Upper lobe of right lung (tissue), 1 donor: ENCODE results near the gene PGBD5. TPM values are rescaled to one million over a fixed set of nuclear protein-coding genes. Genes with fewer than 3 reads are reported as not detected.

Source experiments
- ATAC-seq: fragments of 200-7000 bp; cut with Tn5 transposase; one replicate; pipeline ENCODE4 v1.9.1; 2020; ENCODE audit warnings: mild to moderate bottlenecking, moderate library complexity
- DNase-seq: peaks from one replicate; pipeline ENCODE4 v3.0.0-alpha.2; 2020
- H3K27ac ChIP-seq: fragments of 200-600 bp; one replicate; pipeline ENCODE4 v1.8.0; 2022
- H3K27me3 ChIP-seq: fragments of 200-600 bp; one replicate; pipeline ENCODE4 v1.8.0; 2022; ENCODE audit warnings: mild to moderate bottlenecking
- H3K36me3 ChIP-seq: fragments of 200-600 bp; one replicate; pipeline ENCODE4 v1.8.0; 2022
- H3K4me1 ChIP-seq: fragments of 200-600 bp; one replicate; pipeline ENCODE4 v1.8.0; 2022
- H3K4me3 ChIP-seq: fragments of 200-600 bp; one replicate; pipeline ENCODE4 v1.8.0; 2022; ENCODE audit warnings: mild to moderate bottlenecking
- H3K9me3 ChIP-seq: fragments of 200-600 bp; one replicate; pipeline ENCODE4 v1.8.0; 2022
- intact Hi-C: fragments of 100-400 bp; cut with DNase I; formaldehyde crosslinking; loops from one replicate; pipeline ENCODE4 v1.11.0; 2022
- total RNA-seq: library from RNA; stranded (reverse); fragmentation: NEBNext Ultra II Directional; extraction: Animal tissue kit (Norgen Biotek cat#: 25700); gene quantifications from one replicate; pipeline ENCODE4 v1.2.1, GENCODE V29; 2021
- TF ChIP-seq, protein P1 (sequence below): fragments of 200-600 bp; IDR thresholded peaks from one replicate; pipeline ENCODE4 v1.8.0; 2022; ENCODE audit warnings: antibody characterized with exemption
- donor health status: DM: no; HTN: yes; CAD: no; lungs with severe emphysema.

The PGBD5 gene
- total RNA-seq, 1 donor from 2014 or later, result 5.1 TPM

DNA sequence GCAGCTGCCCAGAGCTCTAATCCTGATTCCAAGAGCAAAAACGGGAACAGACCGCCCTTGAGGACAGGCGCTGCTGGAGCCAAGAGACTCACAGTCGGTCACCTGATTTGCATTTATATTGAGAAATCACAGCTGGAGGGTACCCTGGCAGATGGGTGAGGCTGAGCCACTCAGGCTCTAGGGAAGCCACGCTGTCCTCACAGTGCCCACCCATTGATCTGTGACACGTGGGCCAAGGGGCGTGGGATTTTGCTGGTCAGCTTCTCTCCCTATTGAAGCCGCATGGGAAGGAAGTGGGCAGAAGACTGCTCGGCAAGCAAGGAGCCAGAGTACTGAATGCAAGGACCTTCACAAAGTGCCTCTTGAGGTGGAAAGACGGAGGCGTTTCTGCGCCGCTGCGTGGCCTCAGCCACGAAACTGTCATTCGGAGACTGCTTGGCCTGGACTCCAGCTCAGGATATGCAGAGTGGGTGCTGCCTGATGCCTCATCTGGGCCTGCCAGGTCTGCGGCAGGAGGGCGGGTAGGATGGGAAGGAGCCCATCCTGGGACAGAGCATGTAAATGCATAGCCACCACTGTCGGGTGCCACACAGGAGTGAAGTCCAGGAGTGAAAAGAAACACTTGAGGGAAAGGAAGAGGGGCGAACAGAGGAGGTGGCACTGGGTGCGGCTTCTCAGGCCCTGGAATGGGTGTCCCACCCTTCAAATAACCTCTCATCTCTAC is 139.8 kb downstream of the PGBD5 start:
- DNase-seq (no peak), ATAC-seq (no peak)
- Histone ChIP-seq H3K4me3 (no peak overlapping the region), H3K27me3 (no peaks in the 10 kb centered on the region), H3K4me1 (no peaks in the 10 kb centered on the region), H3K36me3 (no peaks in the 10 kb centered on the region), H3K9me3 (no peaks in the 10 kb centered on the region), H3K27ac (no peak overlapping the region)
- intact Hi-C loops, result no loop called here
- TF ChIP-seq, protein P1, sequence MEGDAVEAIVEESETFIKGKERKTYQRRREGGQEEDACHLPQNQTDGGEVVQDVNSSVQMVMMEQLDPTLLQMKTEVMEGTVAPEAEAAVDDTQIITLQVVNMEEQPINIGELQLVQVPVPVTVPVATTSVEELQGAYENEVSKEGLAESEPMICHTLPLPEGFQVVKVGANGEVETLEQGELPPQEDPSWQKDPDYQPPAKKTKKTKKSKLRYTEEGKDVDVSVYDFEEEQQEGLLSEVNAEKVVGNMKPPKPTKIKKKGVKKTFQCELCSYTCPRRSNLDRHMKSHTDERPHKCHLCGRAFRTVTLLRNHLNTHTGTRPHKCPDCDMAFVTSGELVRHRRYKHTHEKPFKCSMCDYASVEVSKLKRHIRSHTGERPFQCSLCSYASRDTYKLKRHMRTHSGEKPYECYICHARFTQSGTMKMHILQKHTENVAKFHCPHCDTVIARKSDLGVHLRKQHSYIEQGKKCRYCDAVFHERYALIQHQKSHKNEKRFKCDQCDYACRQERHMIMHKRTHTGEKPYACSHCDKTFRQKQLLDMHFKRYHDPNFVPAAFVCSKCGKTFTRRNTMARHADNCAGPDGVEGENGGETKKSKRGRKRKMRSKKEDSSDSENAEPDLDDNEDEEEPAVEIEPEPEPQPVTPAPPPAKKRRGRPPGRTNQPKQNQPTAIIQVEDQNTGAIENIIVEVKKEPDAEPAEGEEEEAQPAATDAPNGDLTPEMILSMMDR, result no peak

DNA sequence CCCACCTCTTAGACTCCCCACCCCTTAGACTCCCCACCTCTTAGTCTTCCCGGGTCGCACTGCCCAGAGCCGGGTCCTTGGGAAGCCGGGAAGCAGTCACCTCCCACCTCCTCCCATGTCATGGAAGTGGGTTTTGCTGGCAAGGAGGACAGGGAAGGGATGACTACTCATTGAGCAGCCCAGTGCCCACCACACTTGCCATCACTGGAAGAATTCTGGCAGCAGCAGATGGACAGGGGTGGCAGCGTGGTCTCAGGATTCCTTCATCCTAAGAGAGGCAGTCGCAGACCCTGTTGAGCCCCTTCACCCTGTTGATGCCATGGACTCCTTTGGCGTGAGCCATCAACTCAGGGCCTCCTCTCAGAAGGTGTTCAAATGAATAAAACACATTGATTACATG is 140.8 kb downstream of the PGBD5 start:
- peak; percentile 32 for DNase-seq
- H3K27ac ChIP-seq, result no peak overlapping the region

DNA sequence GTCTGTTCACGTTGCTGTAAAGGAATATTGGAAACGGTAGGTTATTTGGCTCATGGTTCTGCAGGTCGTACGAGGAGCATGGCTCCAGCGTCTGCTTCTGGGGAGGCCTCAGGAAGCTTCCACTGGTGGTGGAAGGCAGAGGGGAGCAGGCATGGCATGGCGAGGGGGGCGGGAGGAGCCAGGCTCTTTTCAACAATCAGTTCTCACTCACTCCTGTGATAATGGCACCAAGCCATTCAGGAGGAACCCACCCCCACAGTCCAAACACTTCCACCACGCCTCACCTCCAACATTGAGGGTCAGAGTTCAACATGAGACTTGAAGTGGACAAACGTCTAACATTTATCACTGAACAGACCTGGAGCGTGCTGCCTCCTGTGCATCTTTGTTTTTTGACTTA is 141.2 kb downstream of the PGBD5 start:
- Histone ChIP-seq H3K4me1 (no peaks in the 10 kb centered on the region), H3K27me3 (no peaks in the 10 kb centered on the region), H3K36me3 (peaks cover 9% of the 10 kb centered on the region), H3K9me3 (no peaks in the 10 kb centered on the region), H3K27ac (no peak overlapping the region), H3K4me3 (no peak overlapping the region)
- ATAC-seq (no peak), DNase-seq (peak; percentile 39)
- intact Hi-C loops, result no loop called here
- TF ChIP-seq, protein P1, result no peak

More for the DNA sequence above, 140.8 kb downstream of the PGBD5 start:
- ATAC-seq, result no peak
- intact Hi-C loops, result no loop called here
- no peaks in the 10 kb centered on the region for H3K27me3 ChIP-seq
- no peak overlapping the region for H3K4me3 ChIP-seq
- TF ChIP-seq, protein P1, result no peak
- H3K4me1 ChIP-seq, result no peaks in the 10 kb centered on the region
- peaks cover 4% of the 10 kb centered on the region for H3K36me3 ChIP-seq
- H3K9me3 ChIP-seq, result no peaks in the 10 kb centered on the region

DNA sequence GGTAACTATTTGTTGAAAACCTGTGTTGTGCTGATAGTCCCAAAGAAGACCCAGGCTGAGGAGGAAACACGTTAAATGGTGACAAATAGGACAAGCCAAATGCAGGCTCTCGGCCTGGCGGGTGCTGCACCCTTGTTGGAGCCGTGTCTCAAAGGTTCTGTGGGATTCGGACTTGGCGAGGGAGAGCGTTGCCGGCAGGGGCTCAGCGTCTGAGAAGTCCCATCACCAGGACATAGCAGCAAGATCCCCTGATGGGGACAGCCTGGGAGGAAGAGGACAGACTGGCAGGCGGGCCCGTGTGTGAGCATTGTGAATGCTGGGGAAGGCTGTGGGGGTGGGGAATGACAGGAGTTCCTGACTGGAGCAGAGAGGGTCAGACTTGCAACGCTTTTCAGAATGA is 142.5 kb downstream of the PGBD5 start:
- DNase-seq (peak; percentile 55), ATAC-seq (no peak)
- Histone ChIP-seq H3K9me3 (no peaks in the 10 kb centered on the region), H3K36me3 (peaks cover 20% of the 10 kb centered on the region), H3K4me3 (no peak overlapping the region), H3K4me1 (no peaks in the 10 kb centered on the region), H3K27me3 (no peaks in the 10 kb centered on the region), H3K27ac (no peak overlapping the region)
- TF ChIP-seq, protein P1, result no peak
- intact Hi-C loops, result no loop called here

DNA sequence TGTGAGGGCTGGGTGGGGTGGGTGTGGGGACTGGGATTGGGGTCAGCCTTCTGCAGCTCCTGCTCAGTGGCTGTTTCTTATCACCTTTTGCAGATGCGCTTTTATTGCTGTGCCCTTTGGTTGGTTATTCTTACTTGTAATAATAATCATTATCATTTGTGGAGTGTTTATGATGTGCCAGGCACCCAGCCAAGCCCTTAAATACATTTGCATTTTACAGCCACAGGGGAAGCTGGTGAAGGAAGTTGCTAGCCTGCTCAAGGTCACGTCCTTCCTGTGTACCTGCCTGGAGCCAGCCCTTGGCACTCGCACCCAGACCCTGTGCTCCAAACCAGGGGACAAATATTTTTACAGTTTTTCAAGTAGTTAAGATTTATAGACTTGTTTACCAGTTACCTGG is 144.0 kb downstream of the PGBD5 start:
- Histone ChIP-seq H3K27me3 (no peaks in the 10 kb centered on the region), H3K36me3 (peaks cover 24% of the 10 kb centered on the region), H3K27ac (no peak overlapping the region), H3K4me1 (no peaks in the 10 kb centered on the region), H3K4me3 (no peak overlapping the region), H3K9me3 (no peaks in the 10 kb centered on the region)
- ATAC-seq (no peak), DNase-seq (peak; percentile 17)
- intact Hi-C loops, result no loop called here
- TF ChIP-seq, protein P1, result no peak
